ES-I3 (cell line): ENCODE results near the gene THAP8.

ENCODE experiments used
- H3K36me3 ChIP-seq: 2 replicates; pipeline ENCODE4 v1.6.1; 2013; ENCODE audit warnings: mild to moderate bottlenecking, low read length, control low read depth, moderate library complexity; ENCODE audit not compliant: insufficient read depth
- H3K4me1 ChIP-seq: 2 replicates; pipeline ENCODE4 v1.6.1; 2013; ENCODE audit warnings: mild to moderate bottlenecking, control low read depth, low read length; ENCODE audit not compliant: insufficient read depth
- H3K9ac ChIP-seq: 2 replicates; pipeline ENCODE4 v1.6.1; 2013; ENCODE audit warnings: low read depth, mild to moderate bottlenecking, low read length, moderate library complexity
- H3K9me3 ChIP-seq: 2 replicates; pipeline ENCODE4 v1.6.1; 2013; ENCODE audit warnings: mild to moderate bottlenecking, low read length, moderate library complexity; ENCODE audit not compliant: control insufficient read depth, insufficient read depth

Gene THAP8

GRCh38 chr19:36028313-36029041 is 25.6 kb downstream of the THAP8 start:
- H3K4me1 ChIP-seq: no peaks in the 10 kb centered on the region
- no peak overlapping the region for H3K9ac ChIP-seq
- H3K9me3 ChIP-seq: no peaks in the 10 kb centered on the region
- H3K36me3 ChIP-seq: no peaks in the 10 kb centered on the region

DNA sequence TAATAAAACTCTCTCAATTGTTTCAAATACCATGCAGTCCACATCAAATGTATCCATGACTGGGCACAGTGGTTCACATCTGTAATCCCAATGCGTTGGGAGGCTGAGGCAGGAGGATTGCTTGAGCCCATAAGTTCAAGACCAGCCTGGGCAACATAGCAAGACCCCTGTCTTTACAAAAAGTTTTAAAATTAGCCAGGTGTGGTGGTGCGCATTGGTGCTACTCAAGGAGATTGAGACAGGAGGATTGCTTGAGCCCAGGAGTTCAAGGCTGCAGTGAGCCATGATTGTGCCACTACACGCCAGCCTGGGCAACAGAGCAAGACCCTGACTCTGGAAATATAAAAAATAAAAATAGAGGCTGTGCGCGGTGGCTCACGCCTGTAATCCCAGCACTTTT is 26.4 kb downstream of the THAP8 start:
- no peaks in the 10 kb centered on the region for H3K4me1 ChIP-seq
- no peak overlapping the region for H3K9ac ChIP-seq
- H3K36me3 ChIP-seq: no peaks in the 10 kb centered on the region
- no peaks in the 10 kb centered on the region for H3K9me3 ChIP-seq

DNA sequence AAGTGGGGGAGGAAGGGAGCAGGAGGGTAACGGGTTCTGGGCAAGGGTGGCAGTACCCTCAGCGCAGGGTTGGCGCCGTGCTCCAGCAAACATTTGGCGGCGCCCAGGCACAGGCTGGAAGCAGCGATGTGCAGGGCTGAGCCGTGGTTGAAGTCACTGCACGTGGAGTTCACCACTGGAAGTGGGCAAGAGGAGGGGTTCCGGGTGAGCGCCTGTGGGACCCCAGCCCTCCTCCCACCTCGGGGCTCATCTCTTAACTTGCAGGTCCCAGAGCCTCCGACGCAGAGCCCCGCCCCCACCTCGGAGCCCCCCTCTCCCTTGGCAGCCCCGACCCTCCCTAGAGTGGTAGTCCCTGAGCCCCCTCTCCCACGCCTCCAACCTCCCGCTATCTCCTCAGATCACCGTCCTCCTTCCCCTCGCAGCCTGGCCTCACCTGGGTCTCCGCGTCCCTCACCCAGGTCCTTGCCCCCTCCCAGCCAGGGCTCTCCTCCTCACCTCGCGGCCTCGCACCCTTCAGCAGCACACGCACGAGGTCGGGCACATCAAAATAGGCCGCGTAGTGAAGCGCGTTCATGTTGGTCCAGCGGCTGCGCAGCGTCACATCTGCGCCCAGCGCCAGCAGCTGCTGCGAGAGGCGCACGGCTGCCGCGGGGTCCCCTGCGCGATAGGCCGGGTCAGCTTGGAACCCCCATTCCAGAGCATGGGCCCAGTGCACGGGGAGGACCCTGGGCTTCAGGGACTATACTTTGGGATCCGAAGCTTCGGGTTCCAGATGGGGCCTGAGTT is 27.8 kb downstream of the THAP8 start:
- Histone ChIP-seq H3K36me3 (no peaks in the 10 kb centered on the region), H3K9ac (no peak overlapping the region), H3K4me1 (no peaks in the 10 kb centered on the region), H3K9me3 (no peaks in the 10 kb centered on the region)

GRCh38 chr19:36025541-36025940 is 28.5 kb downstream of the THAP8 start:
- Histone ChIP-seq H3K36me3 (no peaks in the 10 kb centered on the region), H3K9ac (no peak overlapping the region), H3K9me3 (no peaks in the 10 kb centered on the region), H3K4me1 (no peaks in the 10 kb centered on the region)

- Histone ChIP-seq H3K9me3 (no peaks in the 10 kb centered on the region), H3K4me1 (no peaks in the 10 kb centered on the region), H3K36me3 (no peaks in the 10 kb centered on the region), H3K9ac (no peak overlapping the region)
These were observed 30.7 kb downstream of the THAP8 start for GRCh38 chr19:36023432-36023831.

DNA sequence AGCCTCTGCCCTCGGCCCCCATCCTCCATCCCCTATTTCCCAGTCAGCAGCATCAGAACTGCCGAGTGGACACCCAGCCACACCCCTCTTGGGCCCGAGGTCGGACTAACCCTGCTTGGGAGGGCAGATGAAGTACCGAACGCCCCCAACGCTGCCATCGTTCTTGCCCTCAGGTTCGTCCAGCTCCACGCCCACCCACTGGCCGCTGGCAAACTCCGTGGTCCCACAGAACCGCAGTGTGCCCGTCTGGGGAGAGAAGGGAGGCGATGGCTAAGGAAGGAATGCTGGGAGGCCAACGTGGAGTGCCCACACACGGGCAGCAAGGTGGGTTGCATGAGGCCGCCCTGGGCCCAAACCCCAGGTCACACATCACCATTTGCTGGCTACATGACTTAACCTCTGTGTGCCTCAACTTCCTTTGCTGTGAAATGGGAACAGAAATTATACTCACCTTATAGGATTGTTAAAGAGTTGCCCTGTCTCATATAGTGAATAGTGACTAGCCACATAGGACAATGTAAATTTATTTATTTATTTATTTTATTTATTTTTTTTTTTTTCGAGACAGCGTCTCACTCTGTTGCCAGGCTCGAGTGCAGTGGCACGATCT is 34.9 kb downstream of the THAP8 start:
- H3K36me3 ChIP-seq: no peaks in the 10 kb centered on the region
- no peaks in the 10 kb centered on the region for H3K9me3 ChIP-seq
- H3K9ac ChIP-seq: no peak overlapping the region
- no peaks in the 10 kb centered on the region for H3K4me1 ChIP-seq

- Histone ChIP-seq H3K4me1 (no peaks in the 10 kb centered on the region), H3K9me3 (no peaks in the 10 kb centered on the region), H3K9ac (peak within 1 kb of the TSS; percentile 88), H3K36me3 (no peaks in the 10 kb centered on the region)
These were observed 39.8 kb downstream of the THAP8 start, which contains the start of gene ALKBH6 for GRCh38 chr19:36014012-36014924. Gene ALKBH6, minus strand, starts transcription at chr19:36014213. Its CDS starts 816 bp downstream, at chr19:36013397.

DNA sequence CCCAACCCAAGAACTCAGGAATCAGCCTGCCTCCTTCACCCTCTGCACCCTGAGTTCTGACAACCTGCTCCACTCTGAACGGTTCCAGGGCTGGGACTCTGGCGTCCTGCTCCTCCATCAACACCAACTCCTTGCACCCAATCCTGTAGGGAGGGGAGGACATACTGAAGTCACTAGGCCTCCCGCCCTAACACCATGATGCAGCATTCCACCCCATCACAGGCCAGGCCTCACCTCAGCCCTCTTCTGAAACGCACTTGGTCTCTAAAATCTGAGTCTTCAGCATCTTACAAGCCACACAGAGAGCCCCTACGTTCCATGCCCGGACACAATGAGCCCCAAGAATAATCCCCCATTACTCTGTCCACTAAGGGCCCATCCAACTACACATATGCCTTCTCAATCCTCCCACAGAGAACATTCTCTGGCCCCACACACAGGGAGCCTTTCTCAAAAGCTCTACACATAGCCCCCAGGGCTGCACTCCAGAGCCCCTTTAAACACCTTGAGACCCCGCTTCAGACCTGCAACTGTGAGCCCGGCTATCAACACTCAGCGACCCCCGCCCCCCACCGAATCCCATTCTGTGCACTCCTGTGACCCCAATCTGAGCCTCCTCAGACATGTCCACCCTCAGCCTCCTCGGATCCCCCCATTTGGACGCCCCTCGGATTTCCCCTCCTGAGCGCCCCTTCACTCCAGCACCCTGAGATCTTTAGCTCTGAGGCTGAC is 40.6 kb downstream of the THAP8 start:
- no peaks in the 10 kb centered on the region for H3K9me3 ChIP-seq
- H3K36me3 ChIP-seq: no peaks in the 10 kb centered on the region
- H3K9ac ChIP-seq: peak overlapping the region; percentile 88
- H3K4me1 ChIP-seq: no peaks in the 10 kb centered on the region

GRCh38 chr19:36010402-36010801 is 43.7 kb downstream of the THAP8 start:
- H3K36me3 ChIP-seq: no peaks in the 10 kb centered on the region
- no peak overlapping the region for H3K9ac ChIP-seq
- H3K4me1 ChIP-seq: no peaks in the 10 kb centered on the region; the same call in 1 of the 2 replicates
- H3K9me3 ChIP-seq: no peaks in the 10 kb centered on the region

DNA sequence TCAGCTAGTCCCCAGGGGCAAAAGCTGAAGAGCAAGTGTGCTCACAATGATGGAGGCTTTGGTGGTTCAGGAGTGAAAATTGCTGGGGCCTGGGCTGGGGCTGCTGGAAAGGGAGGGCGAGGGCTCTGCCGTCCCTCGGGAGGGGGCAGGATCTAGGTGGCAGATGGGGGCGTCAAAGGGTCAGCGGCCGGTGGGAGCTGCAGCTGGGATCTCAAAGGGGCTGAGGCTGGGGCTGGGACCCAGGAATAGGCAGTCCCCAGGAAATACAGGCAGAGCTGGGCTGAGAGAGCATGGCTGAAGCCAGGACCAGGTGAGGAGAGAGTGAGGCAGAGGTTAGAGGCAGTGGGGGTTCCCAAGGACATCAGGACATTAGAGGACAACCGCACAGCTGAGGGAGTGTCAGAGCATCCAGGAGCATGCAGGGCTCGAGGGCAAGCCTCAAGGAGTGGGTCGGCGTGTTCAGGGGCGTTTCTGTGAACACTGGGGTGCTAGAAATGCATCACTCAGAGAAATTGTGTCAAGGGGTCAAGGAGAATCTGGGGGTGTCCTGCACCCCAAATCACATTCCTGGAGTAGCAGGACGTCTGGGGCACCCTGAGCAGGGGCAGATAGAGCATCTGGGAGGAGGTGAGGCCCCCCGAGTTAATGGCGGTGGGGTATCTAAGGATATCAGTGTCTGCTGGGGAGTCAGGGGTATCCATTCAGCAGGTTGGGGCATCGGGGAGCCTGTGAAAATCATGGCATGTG is 44.3 kb downstream of the THAP8 start:
- no peaks in the 10 kb centered on the region for H3K36me3 ChIP-seq
- no peaks in the 10 kb centered on the region for H3K9me3 ChIP-seq
- no peaks in the 10 kb centered on the region; the same call in 1 of the 2 replicates for H3K4me1 ChIP-seq
- peak overlapping the region; percentile 71; the same call in 1 of the 2 replicates for H3K9ac ChIP-seq

- no peaks in the 10 kb centered on the region for H3K36me3 ChIP-seq
- peak overlapping the region; percentile 71; the same call in 1 of the 2 replicates for H3K9ac ChIP-seq
- no peaks in the 10 kb centered on the region; the same call in 1 of the 2 replicates for H3K4me1 ChIP-seq
- H3K9me3 ChIP-seq: no peaks in the 10 kb centered on the region
These were observed 44.9 kb downstream of the THAP8 start for GRCh38 chr19:36009220-36009619.

DNA sequence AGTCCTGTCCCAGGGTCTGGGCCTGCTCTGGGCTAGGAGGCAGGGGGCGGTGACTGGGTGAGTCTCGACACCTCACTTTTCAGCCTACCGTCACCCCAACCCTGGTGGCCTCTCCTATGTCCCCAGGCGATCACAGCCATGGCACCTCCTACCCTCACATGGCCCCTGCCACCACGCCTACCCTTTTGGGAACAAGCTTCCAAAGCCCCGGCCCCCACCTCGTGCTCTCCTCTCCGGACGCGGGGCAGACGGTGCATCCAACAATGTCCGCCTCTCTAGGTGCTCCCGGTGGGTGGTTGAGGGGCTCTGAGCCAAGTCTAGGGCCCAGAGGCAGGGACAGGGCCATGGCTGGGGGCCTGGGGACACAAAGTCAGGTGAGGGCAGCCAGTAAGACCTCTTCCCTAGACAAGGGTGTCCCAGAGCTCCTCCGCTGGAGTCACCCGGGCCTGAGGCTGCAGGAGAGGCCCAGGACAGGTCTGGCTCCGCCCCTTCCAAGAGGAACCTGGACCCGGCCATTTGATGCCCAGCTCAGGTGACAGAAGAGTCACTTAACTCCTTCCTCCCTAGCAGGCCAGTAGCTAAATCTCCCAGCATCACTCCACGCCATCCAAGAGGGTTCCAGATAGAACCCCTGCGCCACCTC is 45.6 kb downstream of the THAP8 start, which contains the start of gene SYNE4:
Gene SYNE4, minus strand, starts transcription at position 478 of the 643 bp plus-strand sequence. Its CDS starts 132 bp downstream, at position 346.
- Histone ChIP-seq H3K9me3 (no peaks in the 10 kb centered on the region), H3K36me3 (no peaks in the 10 kb centered on the region), H3K9ac (peak within 1 kb of the TSS; percentile 71), H3K4me1 (no peaks in the 10 kb centered on the region; the same call in 1 of the 2 replicates)
